HepG2 (cell line): ENCODE results near the gene TSC22D1. TPM values are rescaled to one million over a fixed set of nuclear protein-coding genes. Genes with fewer than 3 reads are reported as not detected.

Experiments
- ATAC-seq: fragments of 200-7000 bp; cut with Tn5 transposase; 3 replicates; pipeline ENCODE4 v1.9.1; 2020; ENCODE audit warnings: mild to moderate bottlenecking, moderate library complexity
- BruUV-seq: library from RNA; stranded (reverse); fragments of 400-500 nt; replicated peaks from 2 replicates; lab custom pipeline; 2021; lab: Mats Ljungman, UMichigan
- CTCF ChIA-PET: fragments of 300-600 bp; formaldehyde crosslinking; extraction: SDS; loops from one replicate; lab custom pipeline; 2021; ENCODE audit warnings: low total read pairs, inconsistent platforms, low intra/inter-chr PET ratio; lab: Yijun Ruan, JAX
- POLR2A ChIA-PET: fragments of 350-600 bp; sonication (Branson Sonifier 250); formaldehyde crosslinking; loops from one replicate; lab custom pipeline; 2020; ENCODE audit warnings: antibody characterized with exemption, inconsistent platforms; lab: Yijun Ruan, JAX
- DNase-seq: peaks from one replicate; pipeline ENCODE4 v3.0.0-alpha.2; 2015; ENCODE audit warnings: low spot score
- FAIRE-seq: peaks from 3 replicates; lab custom pipeline; 2011; peaks lifted over from hg19 to GRCh38; lab: Jason Lieb, UNC
- H2AFZ ChIP-seq: one replicate; pipeline ENCODE4 v1.6.1; 2011; ENCODE audit warnings: low read length, inconsistent platforms
- H3K27ac ChIP-seq: fragments of 300-600 bp; 3 replicates; pipeline ENCODE4 v1.8.0; 2011; ENCODE audit warnings: mixed run types, mild to moderate bottlenecking, mixed read lengths, low read length, inconsistent platforms; ENCODE audit not compliant: insufficient read depth; ENCODE audit errors: extremely low read length
- H3K27me3 ChIP-seq, 2 experiments: fragments of 200-600 bp in 1 of 2; 2 replicates in 1 of 2; 3 replicates in 1 of 2; pipeline versions ENCODE4 v1.6.0 to v1.8.0; 2011; ENCODE audit warnings: low read length in 2 of 2, mild to moderate bottlenecking in 2 of 2, moderate library complexity in 2 of 2, inconsistent platforms in 1 of 2; ENCODE audit not compliant: insufficient read depth in 2 of 2, control insufficient read depth in 1 of 2
- H3K36me3 ChIP-seq, 2 experiments: fragments of 200-600 bp in 1 of 2; replicated peaks in 1 of 2; 2 replicates in 1 of 2; 3 replicates in 1 of 2; pipeline versions ENCODE4 v1.5.1 to v1.8.0; 2011; ENCODE audit warnings: low read length in 2 of 2, inconsistent platforms in 1 of 2; ENCODE audit not compliant: insufficient read depth in 2 of 2, control insufficient read depth in 1 of 2
- H3K4me1 ChIP-seq: 2 replicates; pipeline ENCODE4 v1.5.1; 2012; ENCODE audit warnings: low read length, inconsistent platforms; ENCODE audit not compliant: insufficient read depth
- H3K4me2 ChIP-seq: 2 replicates; pipeline ENCODE4 v1.6.0; 2011; ENCODE audit warnings: low read depth, low read length, inconsistent platforms
- H3K4me3 ChIP-seq, 3 experiments: fragments of 200-600 bp in 1 of 3; sonication (generic), shearing (Covaris generic) in 1 of 3; replicated peaks in 1 of 3; 2 replicates each; pipeline ENCODE4 v1.5.1; 2011 to 2016; ENCODE audit warnings: low read length in 3 of 3, inconsistent platforms in 2 of 3, low read depth in 2 of 3, mild to moderate bottlenecking in 2 of 3, control low read depth in 1 of 3, mixed read lengths in 1 of 3; ENCODE audit not compliant: insufficient read depth in 1 of 3
- H3K79me2 ChIP-seq: one replicate; pipeline ENCODE4 v1.6.1; 2011; ENCODE audit warnings: low read length, inconsistent platforms; ENCODE audit not compliant: insufficient read depth
- H3K9ac ChIP-seq: 2 replicates; pipeline ENCODE4 v1.6.0; 2011; ENCODE audit warnings: mild to moderate bottlenecking, low read depth, low read length, inconsistent platforms; ENCODE audit not compliant: insufficient read depth
- H3K9me3 ChIP-seq: 2 replicates; pipeline ENCODE4 v1.5.1; 2012; ENCODE audit warnings: mild to moderate bottlenecking, low read length
- H4K20me1 ChIP-seq: 2 replicates; pipeline ENCODE4 v1.6.0; 2011; ENCODE audit warnings: inconsistent platforms, mild to moderate bottlenecking, low read length, moderate library complexity; ENCODE audit not compliant: insufficient read depth
- FOSL1 ChIP-seq: sonication (generic); formaldehyde crosslinking; IDR thresholded peaks from 2 replicates; pipeline ENCODE4 v1.9.0; 2021; ENCODE audit warnings: missing genetic modification reagents, borderline replicate concordance
- HES4 ChIP-seq: sonication (generic); formaldehyde crosslinking; IDR thresholded peaks from 2 replicates; pipeline ENCODE4 v1.9.0; 2021; ENCODE audit warnings: mild to moderate bottlenecking, missing genetic modification reagents, borderline replicate concordance
- KLF12 ChIP-seq: sonication (generic); formaldehyde crosslinking; IDR thresholded peaks from 2 replicates; pipeline ENCODE4 v1.4.0; 2020; ENCODE audit warnings: missing genetic modification reagents, borderline replicate concordance
- KLF6 ChIP-seq: IDR thresholded peaks from 2 replicates; pipeline ENCODE4 v1.8.0; 2016; ENCODE audit warnings: missing biosample characterization, missing genetic modification reagents
- PBX3 ChIP-seq: sonication (generic); formaldehyde crosslinking; IDR thresholded peaks from 2 replicates; pipeline ENCODE4 v1.8.1; 2023; ENCODE audit warnings: missing genetic modification reagents, inconsistent platforms, borderline replicate concordance
- PHF21A ChIP-seq: sonication (generic); formaldehyde crosslinking; IDR thresholded peaks from 2 replicates; pipeline ENCODE4 v1.5.0; 2020; ENCODE audit warnings: mild to moderate bottlenecking, missing genetic modification reagents
- PITX1 ChIP-seq: sonication (generic); formaldehyde crosslinking; IDR thresholded peaks from 2 replicates; pipeline ENCODE4 v1.5.1; 2020; ENCODE audit warnings: mild to moderate bottlenecking, missing genetic modification reagents
- SETDB1 ChIP-seq: sonication (generic); formaldehyde crosslinking; IDR thresholded peaks from 2 replicates; pipeline ENCODE4 v1.5.1; 2020; ENCODE audit warnings: missing genetic modification reagents, mild to moderate bottlenecking, borderline replicate concordance
- ZBTB1 ChIP-seq: sonication (generic); formaldehyde crosslinking; IDR thresholded peaks from 2 replicates; pipeline ENCODE4 v1.4.0; 2020; ENCODE audit warnings: missing genetic modification reagents, borderline replicate concordance
- ZBTB7B ChIP-seq: sonication (generic); formaldehyde crosslinking; IDR thresholded peaks from 2 replicates; pipeline ENCODE4 v1.4.0; 2020; ENCODE audit warnings: missing genetic modification reagents
- ZNF44 ChIP-seq: sonication (generic); formaldehyde crosslinking; IDR thresholded peaks from 2 replicates; pipeline ENCODE4 v1.5.1; 2020; ENCODE audit warnings: mild to moderate bottlenecking, missing genetic modification reagents
- ZNF446 ChIP-seq: sonication (generic); formaldehyde crosslinking; IDR thresholded peaks from 2 replicates; pipeline ENCODE4 v1.5.0; 2020; ENCODE audit warnings: mild to moderate bottlenecking, missing genetic modification reagents
- ZNF567 ChIP-seq: sonication (generic); formaldehyde crosslinking; IDR thresholded peaks from 2 replicates; pipeline ENCODE4 v1.8.1; 2023; ENCODE audit warnings: mild to moderate bottlenecking, missing genetic modification reagents, borderline replicate concordance
- ZNF782 ChIP-seq: sonication (generic); formaldehyde crosslinking; IDR thresholded peaks from 2 replicates; pipeline ENCODE4 v1.4.0; 2020; ENCODE audit warnings: missing genetic modification reagents, mild to moderate bottlenecking, borderline replicate concordance
- WGBS: methylation state at CpG from one replicate; pipeline ENCODE4 v1.1.6; 2017; ENCODE audit warnings: low lambda C conversion rate; 5-methylcytosine and 5-hydroxymethylcytosine counted together
- in situ Hi-C: cut with HindIII; loops from 2 replicates; pipeline ENCODE4 v1.10.0; 2017; ENCODE audit warnings: low pct_unique_long_range_greater_than_20kb; ENCODE audit not compliant: extremely low pct_ligation_motif_present
- intact Hi-C: fragments of 100-400 bp; cut with micrococcal nuclease; formaldehyde crosslinking; loops from one replicate; pipeline ENCODE4 v1.10.0; 2022; ENCODE audit not compliant: unreplicated experiment
- polyA plus RNA-seq, 8 experiments: library from polyadenylated mRNA; depleted of rRNA in 3 of 8; stranded (reverse) in 7 of 8; unstranded in 1 of 8; fragments of >200 nt; fragmentation: Illumina TruSeq in 4 of 8; extraction: Trizol in 4 of 8; gene quantifications; 2 replicates each; pipeline versions ENCODE4 v1.2.1 to v1.2.3, GENCODE V29; 2011 to 2016; ENCODE audit warnings: low read depth in 4 of 8, missing spikeins in 1 of 8, mixed read lengths in 1 of 8; ENCODE audit not compliant: insufficient read depth in 1 of 8
- total RNA-seq, 5 experiments: library from RNA; depleted of rRNA; stranded (reverse); fragments of >200 nt; fragmentation: Illumina TruSeq; extraction: Trizol; gene quantifications; 2 replicates each; pipeline ENCODE4 v1.2.3, GENCODE V29; 2016; ENCODE audit warnings: low read depth in 1 of 5
- TF ChIP-seq, protein P1 (sequence below): sonication (generic); formaldehyde crosslinking; IDR thresholded peaks from 2 replicates; pipeline ENCODE4 v1.4.0; 2020; ENCODE audit warnings: missing genetic modification reagents, borderline replicate concordance

The TSC22D1 gene
- total and polyA plus RNA-seq, 2 of the 13 experiments (the other 11 are each of a cell fraction or from before 2014, with no cell fraction given): 18.4 to 35.7 TPM

DNA sequence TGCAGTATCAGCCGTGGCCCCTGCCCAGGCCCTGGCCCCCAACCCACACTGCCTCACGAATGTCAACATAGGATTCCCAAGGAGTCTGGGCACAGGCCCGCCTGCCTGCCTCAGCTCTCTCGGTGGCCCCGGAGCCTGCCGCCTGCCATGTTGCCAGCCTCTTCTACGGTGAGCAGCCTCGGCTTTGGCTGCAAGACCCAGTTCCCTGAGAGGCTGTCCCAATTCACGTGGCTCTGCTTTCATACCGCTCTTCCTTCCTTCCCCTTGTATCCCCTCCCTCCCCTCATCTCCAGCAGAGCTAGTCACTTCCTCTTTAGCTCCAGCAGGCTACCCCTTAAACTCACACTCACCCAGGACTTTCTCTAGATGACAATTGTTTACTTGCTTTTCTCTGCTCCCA, 159.8 kb downstream of the TSC22D1 start:
- Histone ChIP-seq H3K36me3 (no peaks in the 10 kb centered on the region), H4K20me1 (no peaks in the 10 kb centered on the region), H3K9me3 (no peaks in the 10 kb centered on the region), H2AFZ (no peak overlapping the region), H3K4me2 (no peak overlapping the region), H3K27ac (no peak overlapping the region), H3K9ac (no peak overlapping the region), H3K27me3 (peaks cover 1 to 6% of the 10 kb centered on the region in 2 experiments; a peak in 4 of 5 replicates), H3K4me3 (no peak overlapping the region), H3K4me1 (peaks cover 26% of the 10 kb centered on the region), H3K79me2 (no peaks in the 10 kb centered on the region)
- POLR2A ChIA-PET: interaction anchor here (1.1 kb wide), 1 partner anchor 12 kb away, joined by 4 read pairs; no protein-coding TSS in a partner anchor
- WGBS: 64% methylated on average over 10 of the region's 10 CpGs
- DNase-seq (no peak), ATAC-seq (no peak), FAIRE-seq (no peak)
- CTCF ChIA-PET: no interaction called here
- in situ Hi-C loops (no loop called here), intact Hi-C loops (no loop called here)
- no TSS peak for BruUV-seq
- TF ChIP-seq PHF21A (CRISPR knock-in tag) (no peak), ZNF44 (CRISPR knock-in tag) (no peak), HES4 (no peak), ZNF446 (CRISPR knock-in tag) (no peak), PITX1 (CRISPR knock-in tag) (no peak), PBX3 (CRISPR knock-in tag) (no peak)

- H3K4me2 ChIP-seq: no peak overlapping the region
- peaks cover 31% of the 10 kb centered on the region for H3K4me1 ChIP-seq
- ChIA-PET CTCF (no interaction called here), POLR2A (interaction anchor here (1.1 kb wide), 1 partner anchor 12 kb away, joined by 4 read pairs; no protein-coding TSS in a partner anchor)
- H2AFZ ChIP-seq: no peak overlapping the region
- DNase-seq: no peak
- 57% methylated on average over 12 of the region's 15 CpGs for WGBS
- H3K9me3 ChIP-seq: no peaks in the 10 kb centered on the region
- no TSS peak for BruUV-seq
- H3K9ac ChIP-seq: no peak overlapping the region
- H3K27me3 ChIP-seq: peaks cover 1 to 6% of the 10 kb centered on the region in 2 experiments; a peak in 4 of 5 replicates
- no peaks in the 10 kb centered on the region for H4K20me1 ChIP-seq
- no peak for FAIRE-seq
- H3K36me3 ChIP-seq: no peaks in the 10 kb centered on the region
- intact Hi-C loops (no loop called here), in situ Hi-C loops (no loop called here)
- H3K79me2 ChIP-seq: no peaks in the 10 kb centered on the region
- ATAC-seq: no peak
- no peak overlapping the region for H3K27ac ChIP-seq
- H3K4me3 ChIP-seq: no peak overlapping the region
- TF ChIP-seq ZBTB1 (CRISPR knock-in tag) (no peak), SETDB1 (CRISPR knock-in tag) (no peak), ZBTB7B (CRISPR knock-in tag) (no peak), KLF12 (CRISPR knock-in tag) (no peak), FOSL1 (no peak), ZNF567 (CRISPR knock-in tag) (no peak), ZNF782 (no peak), KLF6 (no peak)
- TF ChIP-seq, protein P1, sequence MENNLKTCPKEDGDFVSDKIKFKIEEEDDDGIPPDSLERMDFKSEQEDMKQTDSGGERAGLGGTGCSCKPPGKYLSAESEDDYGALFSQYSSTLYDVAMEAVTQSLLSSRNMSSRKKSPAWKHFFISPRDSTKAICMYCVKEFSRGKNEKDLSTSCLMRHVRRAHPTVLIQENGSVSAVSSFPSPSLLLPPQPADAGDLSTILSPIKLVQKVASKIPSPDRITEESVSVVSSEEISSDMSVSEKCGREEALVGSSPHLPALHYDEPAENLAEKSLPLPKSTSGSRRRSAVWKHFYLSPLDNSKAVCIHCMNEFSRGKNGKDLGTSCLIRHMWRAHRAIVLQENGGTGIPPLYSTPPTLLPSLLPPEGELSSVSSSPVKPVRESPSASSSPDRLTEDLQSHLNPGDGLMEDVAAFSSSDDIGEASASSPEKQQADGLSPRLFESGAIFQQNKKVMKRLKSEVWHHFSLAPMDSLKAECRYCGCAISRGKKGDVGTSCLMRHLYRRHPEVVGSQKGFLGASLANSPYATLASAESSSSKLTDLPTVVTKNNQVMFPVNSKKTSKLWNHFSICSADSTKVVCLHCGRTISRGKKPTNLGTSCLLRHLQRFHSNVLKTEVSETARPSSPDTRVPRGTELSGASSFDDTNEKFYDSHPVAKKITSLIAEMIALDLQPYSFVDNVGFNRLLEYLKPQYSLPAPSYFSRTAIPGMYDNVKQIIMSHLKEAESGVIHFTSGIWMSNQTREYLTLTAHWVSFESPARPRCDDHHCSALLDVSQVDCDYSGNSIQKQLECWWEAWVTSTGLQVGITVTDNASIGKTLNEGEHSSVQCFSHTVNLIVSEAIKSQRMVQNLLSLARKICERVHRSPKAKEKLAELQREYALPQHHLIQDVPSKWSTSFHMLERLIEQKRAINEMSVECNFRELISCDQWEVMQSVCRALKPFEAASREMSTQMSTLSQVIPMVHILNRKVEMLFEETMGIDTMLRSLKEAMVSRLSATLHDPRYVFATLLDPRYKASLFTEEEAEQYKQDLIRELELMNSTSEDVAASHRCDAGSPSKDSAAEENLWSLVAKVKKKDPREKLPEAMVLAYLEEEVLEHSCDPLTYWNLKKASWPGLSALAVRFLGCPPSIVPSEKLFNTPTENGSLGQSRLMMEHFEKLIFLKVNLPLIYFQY (CRISPR knock-in tag): no peak
Measured at GRCh38 chr13:44415815-44416214, 160.3 kb downstream of the TSC22D1 start.
